ENCODE results near the gene SMIM29.

The SMIM29 gene

GRCh38 chr6:34240329-34241248 is 8.2 kb downstream of the SMIM29 start:
- DNase-seq (ENCODE audit: low read depth), result no peak

DNA sequence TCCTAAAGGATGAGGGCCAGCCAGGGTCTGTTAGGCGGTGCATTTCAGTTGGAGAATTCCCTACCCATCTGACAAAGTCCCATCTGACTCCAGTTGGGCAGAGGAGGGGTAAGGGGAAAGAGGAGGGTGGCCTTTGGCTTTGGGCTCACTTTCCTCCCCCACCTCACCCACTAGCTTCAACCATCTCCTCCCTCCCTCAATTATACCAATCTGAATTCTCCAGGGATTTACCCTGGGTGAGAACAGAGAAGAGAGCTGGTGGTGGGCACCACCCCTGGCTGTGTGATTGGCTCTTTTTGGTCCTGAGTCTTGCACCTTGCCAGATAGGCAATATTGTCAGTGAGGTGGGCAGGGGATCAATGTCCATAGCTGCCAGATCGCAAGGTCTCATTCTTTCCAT is 8.9 kb downstream of the SMIM29 start:
- DNase-seq (ENCODE audit: low read depth), result no peak

GRCh38 chr6:34239500-34239825 is 9.3 kb downstream of the SMIM29 start:
- no peak for DNase-seq (ENCODE audit: low read depth)

- no peak for DNase-seq (ENCODE audit: low read depth)
Observed at GRCh38 chr6:34238585-34239499, 10.0 kb downstream of the SMIM29 start.

GRCh38 chr6:34237722-34238584 is 10.9 kb downstream of the SMIM29 start:
- DNase-seq (ENCODE audit: low read depth), result no peak

- DNase-seq (ENCODE audit: low read depth), result no peak
Observed at GRCh38 chr6:34237316-34237721, 11.5 kb downstream of the SMIM29 start.

DNA sequence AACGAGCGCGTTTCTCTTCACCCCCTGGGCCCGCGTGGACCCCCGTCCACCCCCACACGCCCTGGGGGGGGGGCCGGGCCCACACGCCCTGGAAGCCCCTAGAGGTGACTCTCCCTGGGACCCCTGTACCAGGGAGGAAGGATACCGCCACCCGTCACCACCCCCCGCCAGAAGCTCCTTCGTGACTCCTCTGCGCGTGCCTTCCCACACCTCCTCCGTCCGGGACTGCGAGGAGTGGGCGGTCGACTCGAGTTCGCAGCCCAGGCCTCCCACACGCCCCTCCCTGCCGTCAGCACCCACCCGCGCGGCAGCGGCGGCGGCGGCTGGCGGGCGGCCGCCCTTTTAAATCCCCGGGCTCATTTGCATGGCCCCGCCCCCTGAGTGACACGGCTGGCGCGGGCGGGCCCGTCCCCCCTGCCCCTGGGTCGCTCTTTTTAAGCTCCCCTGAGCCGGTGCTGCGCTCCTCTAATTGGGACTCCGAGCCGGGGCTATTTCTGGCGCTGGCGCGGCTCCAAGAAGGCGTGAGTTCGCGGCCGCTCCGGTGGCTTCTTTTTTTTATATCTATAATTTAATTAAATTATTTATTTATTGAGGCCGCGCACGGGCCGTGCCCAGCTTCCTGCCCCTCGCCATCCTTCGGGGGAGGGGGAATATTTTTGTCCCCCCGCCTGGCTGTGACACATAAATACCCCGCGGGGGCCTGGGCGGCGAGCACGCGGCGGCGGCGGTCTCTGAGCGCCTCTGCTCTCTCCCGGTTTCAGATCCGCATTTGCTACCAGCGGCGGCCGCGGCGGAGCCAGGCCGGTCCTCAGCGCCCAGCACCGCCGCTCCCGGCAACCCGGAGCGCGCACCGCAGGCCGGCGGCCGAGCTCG is 12.1 kb downstream of the SMIM29 start, which contains the start of gene HMGA1:
Gene HMGA1, plus strand, starts transcription at position 431 of the 873 bp plus-strand sequence. CDS start 3,908 bp downstream, outside the sequence.
- no peak for DNase-seq (ENCODE audit: low read depth)

DNA sequence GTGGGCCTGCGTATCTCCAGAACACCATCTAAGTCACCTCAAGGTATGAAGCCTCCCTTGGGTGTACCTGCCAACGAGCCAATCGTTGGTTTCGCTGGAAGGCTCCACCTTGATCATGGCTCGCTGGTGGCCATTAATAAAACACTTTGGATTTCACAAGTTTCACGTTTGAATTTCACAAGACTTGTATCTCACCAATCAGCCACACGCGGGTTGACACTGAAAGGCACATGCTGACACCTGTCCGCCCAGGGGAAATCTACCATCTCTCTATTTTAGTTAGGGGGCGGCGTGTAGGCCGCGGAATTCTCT is 12.7 kb downstream of the SMIM29 start:
- DNase-seq (ENCODE audit: low read depth), result no peak

DNA sequence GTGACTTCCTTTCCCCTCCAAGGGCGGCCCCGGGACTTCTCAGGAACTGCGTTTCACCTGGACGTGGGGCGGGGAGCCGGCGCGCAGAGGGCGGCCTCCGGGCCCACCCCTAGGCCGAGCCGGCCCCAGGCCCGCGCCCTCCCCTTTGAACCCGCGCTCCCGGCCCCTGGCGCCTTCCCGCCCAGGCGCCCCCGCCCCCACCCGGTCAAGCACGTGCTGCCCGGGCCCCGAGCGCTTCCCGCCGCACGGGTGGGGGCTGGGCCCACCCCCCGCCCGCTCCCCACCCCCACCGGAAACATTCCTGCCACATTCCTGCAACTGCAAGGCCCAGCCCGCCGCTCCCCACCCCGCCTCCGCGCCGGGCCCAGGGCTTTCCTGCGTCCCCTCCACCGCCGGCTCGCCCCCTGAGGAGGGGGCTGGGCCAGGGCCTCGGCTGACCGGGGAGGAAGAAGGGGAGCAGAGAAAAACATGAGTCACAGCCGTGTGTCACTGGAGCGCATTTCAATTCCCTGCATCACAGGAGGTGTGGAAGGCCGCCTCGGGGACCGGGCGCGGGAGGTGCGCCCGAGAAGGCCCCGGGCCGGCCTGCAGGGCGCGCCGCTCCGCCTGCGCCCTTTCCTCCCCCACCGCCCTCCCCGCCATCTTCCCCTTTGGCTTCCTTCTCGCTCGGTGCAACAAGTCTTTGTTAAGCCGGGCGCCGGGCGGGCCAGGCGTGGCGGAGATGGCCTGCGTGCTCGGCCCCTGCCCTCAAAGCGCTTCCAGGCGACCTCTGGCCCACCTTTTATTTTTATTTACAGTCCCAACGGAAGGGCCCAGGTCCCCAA is 13.3 kb downstream of the SMIM29 start:
- no peak for DNase-seq (ENCODE audit: low read depth)

DNA sequence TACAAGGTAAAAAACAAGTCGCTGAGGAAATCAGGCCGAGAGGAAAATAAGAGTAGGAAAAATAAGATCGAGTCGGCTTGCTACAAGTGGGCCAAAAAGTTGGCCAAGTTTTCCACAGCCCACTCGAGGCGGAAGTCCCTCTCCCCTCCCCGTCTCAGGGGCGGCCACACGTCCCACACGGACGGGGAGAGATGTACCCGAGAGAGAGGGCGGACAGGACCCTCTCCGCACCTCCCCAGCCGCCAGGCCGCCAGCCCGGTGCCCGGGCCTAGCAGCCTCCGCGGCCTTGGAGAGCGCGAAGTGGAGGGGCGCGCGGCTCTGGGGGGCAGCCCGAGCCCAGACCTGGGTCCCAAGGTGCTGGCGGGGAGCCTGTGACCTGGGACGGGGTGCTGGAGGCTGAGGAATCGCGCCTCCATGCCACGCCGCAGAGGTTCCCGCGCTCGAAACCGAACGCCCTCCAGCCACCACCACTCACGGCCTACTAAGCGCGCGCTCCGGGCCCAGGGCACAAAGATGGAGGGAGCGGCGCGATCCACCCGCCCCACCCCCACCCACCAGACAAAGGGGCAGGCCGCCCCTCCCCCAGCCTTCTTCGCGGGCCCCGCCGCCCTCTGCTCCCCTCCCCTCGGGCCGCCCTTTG is 14.0 kb downstream of the SMIM29 start:
- no peak for DNase-seq (ENCODE audit: low read depth)

GRCh38 chr6:34233867-34234266 is 14.9 kb downstream of the SMIM29 start:
- no peak for DNase-seq (ENCODE audit: low read depth)

- no peak for DNase-seq (ENCODE audit: low read depth)
Observed at GRCh38 chr6:34232901-34233300, 15.9 kb downstream of the SMIM29 start.

DNA sequence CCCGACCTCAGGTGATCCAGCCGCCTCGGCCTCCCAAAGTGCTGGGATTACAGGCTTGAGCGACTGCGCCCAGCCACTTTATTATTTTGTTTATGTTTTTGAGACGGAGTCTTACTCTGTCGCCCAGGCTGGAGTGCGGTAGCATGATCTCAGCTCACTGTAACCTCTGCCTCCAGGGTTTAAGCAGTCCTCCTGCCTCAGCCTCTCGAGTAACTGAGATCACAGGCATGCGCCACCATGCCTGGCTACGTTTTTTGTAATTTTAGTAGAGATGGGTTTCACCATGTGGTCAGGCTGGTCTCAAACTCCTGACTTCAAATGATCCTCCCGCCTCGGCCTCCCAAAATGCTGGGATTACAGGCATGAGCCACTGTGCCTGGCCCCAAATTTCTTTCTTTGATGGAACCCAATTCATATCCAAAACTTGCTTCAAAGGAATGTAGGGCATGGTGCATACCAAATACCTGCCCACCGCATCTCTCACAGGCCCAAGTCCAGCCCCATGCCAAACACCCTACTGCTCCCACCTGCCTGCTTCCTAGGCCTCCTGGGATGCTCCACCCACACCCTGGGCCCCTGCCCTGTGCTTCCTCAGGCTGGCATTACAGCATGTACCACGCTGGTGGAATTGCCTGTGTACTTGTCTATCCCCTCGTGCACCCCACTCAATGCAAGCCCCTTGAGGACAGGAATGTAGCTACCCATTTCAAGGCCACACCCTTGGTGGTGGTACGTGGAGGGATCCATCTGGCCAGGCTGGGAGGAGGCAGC is 17.1 kb downstream of the SMIM29 start:
- DNase-seq (ENCODE audit: low read depth), result no peak

- DNase-seq (ENCODE audit: low read depth), result no peak
Observed at GRCh38 chr6:34230653-34231371, 18.0 kb downstream of the SMIM29 start.

GRCh38 chr6:34229877-34230276 is 18.9 kb downstream of the SMIM29 start:
- no peak for DNase-seq (ENCODE audit: low read depth)

DNA sequence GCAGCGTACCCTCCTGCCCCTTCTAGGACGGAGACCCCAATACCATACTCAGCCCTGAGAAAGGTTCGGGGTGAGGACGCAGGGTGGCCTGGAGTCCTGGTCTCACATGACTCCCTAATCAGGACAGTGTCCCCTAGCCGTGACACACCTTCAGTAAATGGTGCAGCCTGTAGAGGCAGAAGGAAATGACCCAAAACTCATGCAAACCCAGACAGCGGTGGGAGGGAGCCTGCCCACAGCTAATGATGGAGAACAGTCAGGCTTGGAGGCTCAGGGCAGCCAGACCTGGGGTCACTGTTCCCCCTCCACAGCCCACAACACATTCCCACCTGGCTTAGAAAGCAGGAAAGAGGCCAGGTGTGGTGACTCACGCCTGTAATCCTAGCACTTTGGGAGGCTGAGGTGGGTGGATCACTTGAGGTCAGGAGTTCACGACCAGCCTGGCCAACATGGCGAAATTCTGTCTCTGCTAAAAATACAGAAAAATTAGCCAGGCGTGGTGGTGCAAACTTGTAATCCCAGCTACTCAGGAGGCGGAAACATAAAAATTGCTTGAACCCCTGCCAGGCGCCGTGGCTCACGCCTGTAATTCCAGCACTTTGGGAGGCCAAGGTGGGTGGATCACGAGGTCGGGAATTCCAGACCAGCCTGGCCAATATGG is 20.9 kb downstream of the SMIM29 start:
- DNase-seq (ENCODE audit: low read depth), result no peak

GRCh38 chr6:34226731-34227586 is 21.8 kb downstream of the SMIM29 start:
- no peak for DNase-seq (ENCODE audit: low read depth)

Measured in non-pigmented ciliary epithelial cell (primary cell).